Cardiac muscle cell (in vitro differentiated cells and primary cell): ENCODE data around the gene PGS1. TPM values are rescaled to one million over a fixed set of nuclear protein-coding genes. Genes with fewer than 3 reads are reported as not detected.

Experiments
- DNase-seq, 2 donors: peaks; one replicate each; pipeline versions ENCODE4 v3.0.0 to v3.0.0-alpha.2; 2010 to 2017; ENCODE audit warnings: low read depth in 1 of 2, low spot score in 1 of 2
- H3K27ac ChIP-seq: fragments of 200-600 bp; sonication (generic); 2 replicates; pipeline ENCODE4 v1.5.1; 2016
- H3K27me3 ChIP-seq: fragments of 200-600 bp; sonication (generic); 2 replicates; pipeline ENCODE4 v1.6.0; 2016; ENCODE audit warnings: control low read depth
- H3K36me3 ChIP-seq: fragments of 200-600 bp; sonication (generic); 2 replicates; pipeline ENCODE4 v1.5.1; 2016; ENCODE audit warnings: control low read depth
- H3K4me1 ChIP-seq: fragments of 200-600 bp; sonication (generic); 2 replicates; pipeline ENCODE4 v1.8.1; 2017; ENCODE audit warnings: low read depth, mild to moderate bottlenecking, mixed run types
- H3K4me3 ChIP-seq: fragments of 200-600 bp; sonication (generic); 2 replicates; pipeline ENCODE4 v1.5.1; 2016; ENCODE audit warnings: mild to moderate bottlenecking
- H3K9me3 ChIP-seq: fragments of 200-600 bp; sonication (generic); 2 replicates; pipeline ENCODE4 v1.5.1; 2017; ENCODE audit warnings: low read depth, mild to moderate bottlenecking, control low read depth
- polyA plus RNA-seq: library from polyadenylated mRNA; unstranded; fragments of >200 nt; fragmentation: Nextera tagmentation; extraction: Ambion mirVana; gene quantifications from 2 replicates; pipeline ENCODE4 v1.2.1, GENCODE V29; 2016
- total RNA-seq: library from RNA; depleted of rRNA; stranded (reverse); fragments of >200 nt; gene quantifications from 2 replicates; pipeline ENCODE4 v1.2.3, GENCODE V29; 2016
- TF ChIP-seq, protein P1 (sequence below): IDR thresholded peaks from 2 replicates; pipeline ENCODE4 v1.5.1; 2012; ENCODE audit warnings: low read depth, mild to moderate bottlenecking, low read length

PGS1 gene
- total and polyA plus RNA-seq, 2 experiments from 2014 or later: 46.7 to 64.7 TPM

DNA sequence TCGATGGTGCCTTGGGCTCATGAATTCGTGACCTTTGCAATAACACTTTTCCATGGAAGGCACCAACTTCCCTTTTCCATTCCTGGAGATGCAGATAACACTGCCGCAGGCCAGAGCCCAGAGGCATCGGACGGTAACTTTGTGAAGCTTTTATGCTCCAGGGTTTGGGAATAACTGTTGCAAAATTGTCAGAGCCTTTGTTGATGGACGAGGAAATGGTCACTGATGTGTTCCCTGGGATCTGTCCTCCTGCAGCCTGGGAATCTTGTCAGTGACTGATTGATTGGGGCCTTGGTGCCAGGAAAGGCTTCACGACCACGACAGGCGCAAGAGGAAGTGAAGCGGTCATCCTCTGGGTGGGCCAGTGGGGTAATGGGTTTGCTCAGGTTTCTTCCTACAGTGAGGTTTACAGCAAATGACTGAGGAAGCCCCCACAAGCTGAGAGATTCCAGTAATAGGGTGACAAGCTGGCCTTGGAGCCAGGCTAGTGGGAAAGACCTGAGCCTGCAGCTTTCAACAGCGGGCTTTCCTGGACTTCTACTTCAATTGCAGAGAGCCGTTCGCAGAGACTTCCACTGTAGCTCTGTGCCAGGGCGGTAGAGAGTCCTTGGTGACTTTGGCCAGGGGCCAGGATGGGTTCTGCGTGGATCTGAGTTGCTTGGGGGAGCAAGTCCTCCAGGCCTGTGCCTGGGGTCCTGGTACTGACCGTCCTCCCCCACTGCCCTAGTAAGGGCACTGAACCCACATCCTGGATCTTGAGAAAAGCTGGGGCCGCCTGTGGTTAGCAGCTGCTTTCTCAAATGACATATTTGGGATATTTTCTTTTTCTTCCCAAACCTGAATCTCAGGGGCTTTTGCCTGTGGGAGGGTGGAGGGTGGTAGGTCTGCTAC is 37.6 kb downstream of the PGS1 start:
- peak overlapping the region; percentile 65 for H3K27ac ChIP-seq
- no peak overlapping the region for H3K4me3 ChIP-seq
- no peaks in the 10 kb centered on the region for H3K27me3 ChIP-seq
- H3K4me1 ChIP-seq: peaks cover 61% of the 10 kb centered on the region
- TF ChIP-seq, protein P1, sequence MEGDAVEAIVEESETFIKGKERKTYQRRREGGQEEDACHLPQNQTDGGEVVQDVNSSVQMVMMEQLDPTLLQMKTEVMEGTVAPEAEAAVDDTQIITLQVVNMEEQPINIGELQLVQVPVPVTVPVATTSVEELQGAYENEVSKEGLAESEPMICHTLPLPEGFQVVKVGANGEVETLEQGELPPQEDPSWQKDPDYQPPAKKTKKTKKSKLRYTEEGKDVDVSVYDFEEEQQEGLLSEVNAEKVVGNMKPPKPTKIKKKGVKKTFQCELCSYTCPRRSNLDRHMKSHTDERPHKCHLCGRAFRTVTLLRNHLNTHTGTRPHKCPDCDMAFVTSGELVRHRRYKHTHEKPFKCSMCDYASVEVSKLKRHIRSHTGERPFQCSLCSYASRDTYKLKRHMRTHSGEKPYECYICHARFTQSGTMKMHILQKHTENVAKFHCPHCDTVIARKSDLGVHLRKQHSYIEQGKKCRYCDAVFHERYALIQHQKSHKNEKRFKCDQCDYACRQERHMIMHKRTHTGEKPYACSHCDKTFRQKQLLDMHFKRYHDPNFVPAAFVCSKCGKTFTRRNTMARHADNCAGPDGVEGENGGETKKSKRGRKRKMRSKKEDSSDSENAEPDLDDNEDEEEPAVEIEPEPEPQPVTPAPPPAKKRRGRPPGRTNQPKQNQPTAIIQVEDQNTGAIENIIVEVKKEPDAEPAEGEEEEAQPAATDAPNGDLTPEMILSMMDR: no peak
- DNase-seq: peak in 1 of 2 donors; percentile 58
- peaks cover 5% of the 10 kb centered on the region for H3K36me3 ChIP-seq
- no peaks in the 10 kb centered on the region for H3K9me3 ChIP-seq

DNA sequence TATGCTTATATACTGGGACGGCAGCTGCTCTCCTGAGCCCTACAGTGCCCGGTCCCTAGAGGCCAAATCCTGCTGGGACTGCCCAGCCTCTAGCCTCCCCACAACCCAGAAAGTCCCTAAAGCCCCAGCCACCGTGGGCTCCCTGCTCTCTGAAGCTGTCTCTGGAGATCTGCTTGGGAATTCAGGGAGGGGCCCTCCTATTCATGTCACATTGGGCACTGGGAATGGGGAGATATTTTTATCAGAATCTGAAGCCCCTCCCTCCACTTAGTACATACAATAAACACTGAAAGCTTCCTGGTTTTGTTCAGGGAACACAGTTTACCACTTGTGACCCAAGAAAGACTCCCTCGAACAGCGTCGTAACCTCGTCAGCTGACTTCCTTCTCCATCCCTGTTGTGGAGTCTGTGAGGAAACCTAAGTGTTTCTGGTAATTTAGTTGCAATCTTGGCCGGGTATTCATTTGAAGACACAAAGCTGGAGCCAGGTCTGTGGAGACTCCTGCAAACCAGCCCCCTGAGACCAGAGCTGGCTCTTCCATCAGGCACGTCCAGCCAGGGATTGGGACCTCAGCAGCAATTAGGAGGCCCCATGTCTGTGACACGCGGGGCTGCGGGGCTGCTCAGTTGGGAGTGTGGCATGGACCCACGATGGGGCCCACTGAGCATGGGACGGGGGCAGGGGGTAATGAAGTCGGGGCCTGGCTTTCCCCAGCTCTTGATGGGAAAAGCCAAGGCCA is 38.5 kb downstream of the PGS1 start:
- H3K9me3 ChIP-seq: no peaks in the 10 kb centered on the region
- DNase-seq: peak in 1 of 2 donors; percentile 79
- no peak overlapping the region for H3K4me3 ChIP-seq
- H3K4me1 ChIP-seq: peaks cover 61% of the 10 kb centered on the region
- H3K36me3 ChIP-seq: peaks cover 5% of the 10 kb centered on the region
- TF ChIP-seq, protein P1: no peak
- H3K27me3 ChIP-seq: no peaks in the 10 kb centered on the region
- peak overlapping the region; percentile 65 for H3K27ac ChIP-seq

DNA sequence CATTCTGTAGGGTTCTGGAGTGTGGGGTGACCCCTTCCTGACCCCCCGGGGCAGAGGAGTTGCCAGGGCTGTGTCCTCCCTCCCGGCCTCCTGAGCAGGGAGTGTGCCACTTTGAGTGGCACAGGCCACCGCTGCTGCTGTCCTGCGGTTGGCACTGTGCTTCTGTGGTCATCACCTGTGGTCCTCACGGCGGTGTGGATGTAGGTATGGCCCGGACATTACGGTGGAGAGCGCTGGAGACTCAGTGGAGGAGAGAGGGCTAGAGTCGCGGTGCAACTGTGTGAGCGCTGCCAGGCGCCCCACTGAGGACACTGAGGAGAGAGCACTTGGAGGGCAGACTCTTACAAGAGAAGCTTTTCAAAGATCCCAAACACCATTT is 39.1 kb downstream of the PGS1 start:
- peaks cover 5% of the 10 kb centered on the region for H3K36me3 ChIP-seq
- H3K9me3 ChIP-seq: no peaks in the 10 kb centered on the region
- DNase-seq: no peak
- no peaks in the 10 kb centered on the region for H3K27me3 ChIP-seq
- TF ChIP-seq, protein P1: no peak
- peak overlapping the region; percentile 65 for H3K27ac ChIP-seq
- H3K4me1 ChIP-seq: peaks cover 56% of the 10 kb centered on the region
- no peak overlapping the region for H3K4me3 ChIP-seq

DNA sequence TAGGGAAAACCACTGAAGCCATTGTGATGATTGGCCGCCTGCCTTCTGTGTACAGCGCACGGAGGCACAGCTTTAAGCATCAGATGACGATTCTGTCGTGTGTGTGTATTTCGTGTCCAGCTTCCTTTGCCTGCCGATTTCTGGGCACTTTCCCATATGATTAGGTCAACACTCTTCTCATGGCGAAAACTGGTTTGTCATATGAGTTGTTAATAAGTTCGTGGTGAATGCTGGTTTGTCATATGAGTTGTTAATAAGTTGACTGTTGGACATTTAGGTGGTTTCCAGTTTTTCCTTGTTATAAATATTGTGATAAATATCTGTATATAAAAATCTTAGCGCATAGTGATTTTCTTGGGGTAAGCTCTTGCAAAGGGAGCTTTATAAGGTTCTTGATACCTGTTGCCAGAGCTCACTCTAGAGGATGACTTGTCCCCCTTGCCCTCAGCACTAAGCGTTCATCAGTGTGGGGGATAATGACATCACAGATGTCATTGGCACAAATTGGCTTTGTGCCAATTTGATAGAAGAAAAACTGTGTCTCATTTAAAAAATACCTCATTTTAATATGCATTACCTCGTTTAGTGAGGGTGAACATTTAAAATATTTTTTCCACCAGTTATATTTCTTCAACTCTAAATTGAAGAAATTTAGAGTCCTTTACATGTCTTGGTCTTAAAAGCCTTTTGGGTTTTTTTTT is 40.0 kb downstream of the PGS1 start:
- no peak for DNase-seq
- peaks cover 5% of the 10 kb centered on the region for H3K36me3 ChIP-seq
- TF ChIP-seq, protein P1: no peak
- H3K4me3 ChIP-seq: no peak overlapping the region
- H3K27me3 ChIP-seq: no peaks in the 10 kb centered on the region
- H3K4me1 ChIP-seq: peaks cover 46% of the 10 kb centered on the region
- H3K9me3 ChIP-seq: no peaks in the 10 kb centered on the region
- no peak overlapping the region for H3K27ac ChIP-seq
